Ectodermal cell (in vitro differentiated cells): Measurements from ENCODE around the gene RGS3.

Experiments used
- H3K27ac ChIP-seq: 2 replicates; pipeline ENCODE4 v1.7.0; 2013; ENCODE audit warnings: mild to moderate bottlenecking, low read depth, low read length; ENCODE audit not compliant: insufficient read depth, poor library complexity, severe bottlenecking
- H3K27me3 ChIP-seq: 2 replicates; pipeline ENCODE4 v1.7.0; 2013; ENCODE audit warnings: mild to moderate bottlenecking, low read length; ENCODE audit not compliant: insufficient read depth, control insufficient read depth, poor library complexity, severe bottlenecking
- H3K36me3 ChIP-seq: one replicate; pipeline ENCODE4 v1.7.0; 2013; ENCODE audit warnings: low read length; ENCODE audit not compliant: control insufficient read depth, insufficient read depth
- H3K4me1 ChIP-seq: one replicate; pipeline ENCODE4 v1.7.0; 2013; ENCODE audit warnings: low read length; ENCODE audit not compliant: control insufficient read depth, insufficient read depth
- H3K4me3 ChIP-seq: 2 replicates; pipeline ENCODE4 v1.7.0; 2013; ENCODE audit warnings: low read depth, low read length, control low read depth; ENCODE audit not compliant: insufficient read depth
- H3K9me3 ChIP-seq: 2 replicates; pipeline ENCODE4 v1.7.0; 2013; ENCODE audit warnings: mild to moderate bottlenecking, low read length, moderate library complexity; ENCODE audit not compliant: control insufficient read depth
- WGBS, 2 experiments: methylation state at CpG; one replicate each; pipeline ENCODE4 v1.1.7; 2013; ENCODE audit warnings: missing lambda C conversion rate in 2 of 2; 5-methylcytosine and 5-hydroxymethylcytosine counted together

The RGS3 gene

GRCh38 chr9:113574441-113575262 lies 111.1 kb downstream of the RGS3 start:
- no peak overlapping the region for H3K4me3 ChIP-seq
- H3K9me3 ChIP-seq = no peaks in the 10 kb centered on the region
- H3K27me3 ChIP-seq = no peaks in the 10 kb centered on the region
- H3K4me1 ChIP-seq = no peaks in the 10 kb centered on the region
- 86 to 89% methylated on average over 14 of the region's 14 CpGs for WGBS, 2 experiments
- no peak overlapping the region for H3K27ac ChIP-seq
- no peaks in the 10 kb centered on the region for H3K36me3 ChIP-seq

- H3K27ac ChIP-seq = no peak overlapping the region
- H3K36me3 ChIP-seq = no peaks in the 10 kb centered on the region
- no peaks in the 10 kb centered on the region for H3K9me3 ChIP-seq
- 94% methylated on average over 11 of the region's 11 CpGs for WGBS, 2 experiments
- no peak overlapping the region for H3K4me3 ChIP-seq
- H3K27me3 ChIP-seq = no peaks in the 10 kb centered on the region
- no peaks in the 10 kb centered on the region for H3K4me1 ChIP-seq
These were observed 114.2 kb downstream of the RGS3 start for GRCh38 chr9:113577525-113578261.

GRCh38 chr9:113578279-113578865 lies 114.8 kb downstream of the RGS3 start:
- WGBS, 2 experiments = 92 to 95% methylated on average over 3 of the region's 3 CpGs
- H3K27ac ChIP-seq = no peak overlapping the region

GRCh38 chr9:113578882-113579282 lies 115.4 kb downstream of the RGS3 start:
- H3K4me1 ChIP-seq = no peaks in the 10 kb centered on the region
- no peaks in the 10 kb centered on the region for H3K27me3 ChIP-seq
- H3K27ac ChIP-seq = no peak overlapping the region
- no peaks in the 10 kb centered on the region for H3K9me3 ChIP-seq
- no peaks in the 10 kb centered on the region for H3K36me3 ChIP-seq
- WGBS, 2 experiments = 81 to 90% methylated on average over 5 of the region's 5 CpGs
- no peak overlapping the region for H3K4me3 ChIP-seq

More at GRCh38 chr9:113578279-113578865, 114.8 kb downstream of the RGS3 start:
- Histone ChIP-seq H3K4me3 (no peak overlapping the region), H3K27me3 (no peaks in the 10 kb centered on the region), H3K4me1 (no peaks in the 10 kb centered on the region), H3K36me3 (no peaks in the 10 kb centered on the region), H3K9me3 (no peaks in the 10 kb centered on the region)

- 84 to 86% methylated on average over 5 of the region's 5 CpGs for WGBS, 2 experiments
- no peaks in the 10 kb centered on the region for H3K9me3 ChIP-seq
- no peaks in the 10 kb centered on the region for H3K27me3 ChIP-seq
- H3K36me3 ChIP-seq = no peaks in the 10 kb centered on the region
- no peak overlapping the region for H3K27ac ChIP-seq
- H3K4me3 ChIP-seq = no peak overlapping the region
- H3K4me1 ChIP-seq = no peaks in the 10 kb centered on the region
These were observed 115.9 kb downstream of the RGS3 start for GRCh38 chr9:113579283-113580040.

- Histone ChIP-seq H3K27me3 (no peaks in the 10 kb centered on the region), H3K9me3 (no peaks in the 10 kb centered on the region), H3K36me3 (no peaks in the 10 kb centered on the region), H3K4me3 (no peak overlapping the region), H3K4me1 (no peaks in the 10 kb centered on the region), H3K27ac (no peak overlapping the region)
- WGBS, 2 experiments = 87 to 94% methylated on average over 12 of the region's 12 CpGs
These were observed 116.8 kb downstream of the RGS3 start for GRCh38 chr9:113580041-113580953.

- Histone ChIP-seq H3K27me3 (no peaks in the 10 kb centered on the region), H3K36me3 (no peaks in the 10 kb centered on the region), H3K9me3 (no peaks in the 10 kb centered on the region), H3K27ac (no peak overlapping the region), H3K4me3 (no peak overlapping the region), H3K4me1 (no peaks in the 10 kb centered on the region)
- WGBS, 2 experiments = 95 to 96% methylated on average over 4 of the region's 4 CpGs
These were observed 117.4 kb downstream of the RGS3 start for GRCh38 chr9:113580954-113581311.

- Histone ChIP-seq H3K27ac (no peak overlapping the region), H3K9me3 (no peaks in the 10 kb centered on the region), H3K4me1 (no peaks in the 10 kb centered on the region), H3K4me3 (no peak overlapping the region), H3K27me3 (no peaks in the 10 kb centered on the region), H3K36me3 (no peaks in the 10 kb centered on the region)
- WGBS, 2 experiments = 89 to 91% methylated on average over 17 of the region's 17 CpGs
These were observed 118.6 kb downstream of the RGS3 start for GRCh38 chr9:113581865-113582697.
